Thyroid gland (tissue), 4 donors: ENCODE results near the gene DHRS7B. TPM values are rescaled to one million over a fixed set of nuclear protein-coding genes. Genes with fewer than 3 reads are reported as not detected.
"Not testable (repeated sequence)": the region's sequence is repeated elsewhere in the genome, so short reads cannot be mapped to it uniquely, and the experiment has no call there.

Experiments used
- DNase-seq, 2 donors: peaks; one replicate each; pipeline ENCODE4 v3.0.0-alpha.2; 2019
- H3K27ac ChIP-seq, 3 donors: fragments of 200-600 bp; sonication (generic); 1 replicate in 2 of 3; 2 replicates in 1 of 3; pipeline ENCODE4 v1.5.1; 2016 to 2019; ENCODE audit warnings: mild to moderate bottlenecking in 1 of 3, moderate library complexity in 1 of 3
- H3K27me3 ChIP-seq: fragments of 200-600 bp; sonication (generic); one replicate; pipeline ENCODE4 v1.5.1; 2019
- H3K36me3 ChIP-seq, 2 donors: fragments of 200-600 bp; sonication (generic); one replicate each; pipeline ENCODE4 v1.5.1; 2016 to 2019
- H3K4me1 ChIP-seq, 2 donors: fragments of 200-600 bp; sonication (generic); one replicate each; pipeline ENCODE4 v1.5.1; 2017 to 2019
- H3K4me3 ChIP-seq, 3 donors: fragments of 200-600 bp; sonication (generic); replicated peaks in 1 of 3; 1 replicate in 2 of 3; 2 replicates in 1 of 3; pipeline ENCODE4 v1.5.1; 2016; ENCODE audit warnings: mild to moderate bottlenecking in 1 of 3
- H3K9me3 ChIP-seq: fragments of 200-600 bp; sonication (generic); one replicate; pipeline ENCODE4 v1.5.1; 2017
- POLR2A ChIP-seq, 2 donors: fragments of 450-650 bp; IDR thresholded peaks; one replicate each; pipeline ENCODE4 v1.6.1; 2017; ENCODE audit warnings: antibody characterized with exemption in 2 of 2, mild to moderate bottlenecking in 2 of 2, moderate library complexity in 1 of 2
- WGBS, 2 donors: methylation state at CpG; one replicate each; pipeline ENCODE4 v1.1.5; 2017; 5-methylcytosine and 5-hydroxymethylcytosine counted together
- intact Hi-C: fragments of 100-400 bp; cut with DNase I; formaldehyde crosslinking; loops from one replicate; pipeline ENCODE4 v1.15.1; 2023
- total RNA-seq, 4 donors: library from RNA; depleted of rRNA; stranded (reverse); fragments of >200 nt; gene quantifications; one replicate each; pipeline ENCODE4 v1.2.3, GENCODE V29; 2016
- TF ChIP-seq, protein P1 (sequence below), 6 experiments: fragments of 200-600 bp in 3 of 6; fragments of 450-650 bp in 3 of 6; sonication (generic) in 3 of 6; IDR thresholded peaks; one replicate each; pipeline ENCODE4 v1.5.1; 2016 to 2019; ENCODE audit warnings: antibody characterized with exemption in 6 of 6, mild to moderate bottlenecking in 2 of 6, inconsistent platforms in 1 of 6, moderate library complexity in 1 of 6

The DHRS7B gene
- total RNA-seq, 4 donors from 2014 or later, result 34.1 to 74.1 (median 57.1) TPM

DNA sequence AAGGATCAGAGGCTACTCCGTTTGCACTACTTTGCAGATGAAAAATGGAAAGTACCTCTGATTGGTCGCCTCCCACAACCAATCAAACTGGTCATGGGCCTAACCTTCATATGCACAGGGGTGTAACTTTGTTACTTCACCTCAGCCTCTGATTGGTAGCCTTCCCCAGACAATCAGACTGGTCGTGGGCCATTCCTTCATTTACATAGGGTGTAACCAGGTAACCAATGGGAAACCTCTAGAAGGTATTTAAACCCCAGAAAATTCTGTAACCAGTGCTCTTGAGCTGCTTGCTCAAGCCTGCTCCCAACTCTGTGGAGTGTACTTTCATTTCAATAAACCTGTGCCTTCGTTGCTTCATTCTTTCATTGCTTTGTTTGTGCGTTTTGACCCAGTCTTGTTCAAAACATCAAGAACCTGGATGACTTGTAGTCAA, 44.7 kb upstream of the DHRS7B start:
- no peak overlapping the region for H3K4me3 ChIP-seq
- no peaks in the 10 kb centered on the region for H3K4me1 ChIP-seq
- H3K9me3 ChIP-seq, result no peaks in the 10 kb centered on the region
- DNase-seq, result no peak
- H3K27me3 ChIP-seq, result no peaks in the 10 kb centered on the region
- TF ChIP-seq, protein P1, sequence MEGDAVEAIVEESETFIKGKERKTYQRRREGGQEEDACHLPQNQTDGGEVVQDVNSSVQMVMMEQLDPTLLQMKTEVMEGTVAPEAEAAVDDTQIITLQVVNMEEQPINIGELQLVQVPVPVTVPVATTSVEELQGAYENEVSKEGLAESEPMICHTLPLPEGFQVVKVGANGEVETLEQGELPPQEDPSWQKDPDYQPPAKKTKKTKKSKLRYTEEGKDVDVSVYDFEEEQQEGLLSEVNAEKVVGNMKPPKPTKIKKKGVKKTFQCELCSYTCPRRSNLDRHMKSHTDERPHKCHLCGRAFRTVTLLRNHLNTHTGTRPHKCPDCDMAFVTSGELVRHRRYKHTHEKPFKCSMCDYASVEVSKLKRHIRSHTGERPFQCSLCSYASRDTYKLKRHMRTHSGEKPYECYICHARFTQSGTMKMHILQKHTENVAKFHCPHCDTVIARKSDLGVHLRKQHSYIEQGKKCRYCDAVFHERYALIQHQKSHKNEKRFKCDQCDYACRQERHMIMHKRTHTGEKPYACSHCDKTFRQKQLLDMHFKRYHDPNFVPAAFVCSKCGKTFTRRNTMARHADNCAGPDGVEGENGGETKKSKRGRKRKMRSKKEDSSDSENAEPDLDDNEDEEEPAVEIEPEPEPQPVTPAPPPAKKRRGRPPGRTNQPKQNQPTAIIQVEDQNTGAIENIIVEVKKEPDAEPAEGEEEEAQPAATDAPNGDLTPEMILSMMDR (IDR thresholded peaks at IDR 0.05), result no peak
- no peak for TF ChIP-seq POLR2A (IDR thresholded peaks at IDR 0.05)
- no peak overlapping the region for H3K27ac ChIP-seq
- WGBS, 2 donors, result 81 to 85% methylated on average over 5 of the region's 5 CpGs
- intact Hi-C loops, result no loop called here
- H3K36me3 ChIP-seq, result no peaks in the 10 kb centered on the region

DNA sequence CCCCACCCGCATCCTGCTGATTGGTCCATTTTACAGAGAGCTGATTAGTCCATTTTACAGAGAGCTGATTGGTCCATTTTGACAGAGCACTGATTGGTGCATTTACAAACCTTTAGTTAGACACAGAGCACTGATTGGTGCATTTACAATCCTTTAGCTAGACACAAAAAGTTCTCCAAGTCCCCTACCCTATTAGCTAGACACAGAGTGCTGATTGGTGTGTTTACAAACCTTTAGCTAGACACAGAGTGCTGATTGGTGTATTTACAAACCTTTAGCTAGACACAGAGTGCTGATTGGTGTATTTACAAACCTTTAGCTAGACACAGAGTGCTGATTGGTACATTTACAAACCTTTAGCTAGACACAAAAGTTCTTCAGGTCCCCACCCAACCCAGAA, 41.5 kb upstream of the DHRS7B start:
- H3K27me3 ChIP-seq, H3K36me3 ChIP-seq, DNase-seq, H3K27ac ChIP-seq, H3K4me1 ChIP-seq, H3K9me3 ChIP-seq, H3K4me3 ChIP-seq, intact Hi-C loops: not testable (repeated sequence)
- WGBS, 2 donors, result 94 to 100% methylated on average over 1 of the region's 1 CpG

DNA sequence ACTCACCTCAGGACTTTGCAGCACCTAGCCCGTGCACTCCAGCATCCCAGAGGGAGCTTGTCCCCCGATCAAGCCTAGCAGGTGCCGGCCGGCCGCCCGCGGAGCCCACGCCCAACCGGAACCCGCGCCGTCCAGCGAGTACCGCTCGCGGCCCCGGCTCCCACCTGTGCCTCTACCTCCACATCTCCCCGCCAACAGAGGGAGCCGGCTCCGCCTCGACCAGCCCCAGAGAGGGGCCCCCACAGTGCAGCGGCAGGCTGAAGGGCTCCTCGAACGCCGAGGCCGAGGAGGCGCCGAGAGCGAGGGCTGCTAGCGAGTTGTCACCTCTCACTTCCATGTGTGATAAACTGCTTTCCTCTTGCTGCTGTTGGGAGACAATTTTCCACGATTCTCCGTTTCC, 41.1 kb upstream of the DHRS7B start:
- Histone ChIP-seq H3K4me3 (no peak overlapping the region), H3K9me3 (no peaks in the 10 kb centered on the region), H3K27ac (no peak overlapping the region), H3K27me3 (no peaks in the 10 kb centered on the region), H3K36me3 (no peaks in the 10 kb centered on the region), H3K4me1 (no peaks in the 10 kb centered on the region)
- 82 to 95% methylated on average over 32 of the region's 32 CpGs for WGBS, 2 donors
- no peak for DNase-seq
- TF ChIP-seq POLR2A (IDR thresholded peaks at IDR 0.05), result no peak
- TF ChIP-seq, protein P1 (IDR thresholded peaks at IDR 0.05), result no peak
- intact Hi-C loops, result no loop called here

DNA sequence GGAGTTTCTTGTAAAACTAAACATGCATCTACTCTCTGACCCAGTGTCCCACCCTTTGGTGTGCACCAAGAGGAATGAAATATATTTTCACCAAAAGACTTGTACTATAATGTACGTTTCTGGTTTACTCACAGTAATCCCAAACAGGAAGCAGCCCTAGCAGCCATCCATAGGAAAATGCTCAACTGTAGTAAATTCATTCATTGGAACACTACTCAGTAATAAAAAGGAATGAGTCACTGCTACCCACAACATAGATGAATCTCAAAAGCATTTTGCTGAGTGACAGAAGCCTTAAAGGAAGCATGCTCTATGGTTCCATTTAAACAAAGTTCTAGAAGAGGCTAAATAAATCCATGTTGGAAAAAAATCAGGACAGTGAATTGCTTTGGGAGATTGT, 37.6 kb upstream of the DHRS7B start:
- intact Hi-C loops, result no loop called here
- DNase-seq, result no peak
- Histone ChIP-seq H3K36me3 (no peaks in the 10 kb centered on the region), H3K4me1 (no peaks in the 10 kb centered on the region), H3K27me3 (no peaks in the 10 kb centered on the region), H3K27ac (no peak overlapping the region), H3K9me3 (no peaks in the 10 kb centered on the region), H3K4me3 (no peak overlapping the region)
- TF ChIP-seq POLR2A (IDR thresholded peaks at IDR 0.05), result no peak
- TF ChIP-seq, protein P1 (IDR thresholded peaks at IDR 0.05), result no peak
- 89 to 100% methylated on average over 1 of the region's 1 CpG for WGBS, 2 donors

DNA sequence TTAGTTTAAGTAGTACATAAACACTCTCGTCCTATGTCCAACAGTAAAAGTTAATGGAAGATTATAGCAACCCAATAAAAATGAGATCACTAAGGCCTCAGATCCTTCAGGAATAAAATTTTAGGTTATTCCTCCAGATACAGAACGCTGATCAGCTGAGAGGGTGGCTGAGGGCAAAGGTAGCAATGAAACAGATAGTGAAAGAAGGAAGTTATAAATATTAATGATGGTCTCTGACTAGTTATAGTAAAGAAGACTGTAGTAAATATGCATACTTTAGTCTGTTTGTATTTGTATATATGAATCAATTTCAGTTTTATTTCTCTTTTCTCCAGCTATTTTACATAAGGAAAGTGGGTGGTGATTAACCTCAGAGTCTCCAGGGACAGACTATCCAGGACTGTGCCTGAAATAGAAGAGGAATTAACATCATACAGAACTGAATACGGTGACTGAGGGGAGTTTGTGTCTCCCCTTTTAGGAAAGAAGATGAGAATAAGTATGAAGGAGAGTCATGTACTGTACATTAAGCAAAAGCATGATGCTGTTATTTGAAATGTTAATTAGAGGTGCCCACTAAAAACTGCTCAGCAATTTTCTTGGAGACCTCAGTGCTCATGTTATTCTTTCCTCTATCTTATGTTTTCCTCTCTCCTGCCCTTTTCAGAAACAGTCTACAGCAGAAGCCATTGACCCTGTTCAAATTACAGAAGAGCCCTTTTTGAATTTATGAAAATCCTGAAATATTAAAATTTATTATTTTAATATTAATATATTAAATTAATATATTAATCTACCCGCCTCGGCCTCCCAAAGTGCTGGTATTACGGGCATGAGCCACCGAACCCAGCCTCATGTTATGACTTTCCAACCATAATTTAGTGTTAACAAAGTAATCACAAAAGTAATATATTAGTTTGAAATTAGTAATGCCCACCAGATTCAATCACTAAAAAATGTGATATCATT, 36.5 kb upstream of the DHRS7B start:
- no peaks in the 10 kb centered on the region for H3K36me3 ChIP-seq
- intact Hi-C loops, result no loop called here
- no peak overlapping the region for H3K4me3 ChIP-seq
- 87 to 88% methylated on average over 7 of the region's 7 CpGs for WGBS, 2 donors
- TF ChIP-seq POLR2A (IDR thresholded peaks at IDR 0.05), result no peak
- TF ChIP-seq, protein P1 (IDR thresholded peaks at IDR 0.05), result no peak
- no peaks in the 10 kb centered on the region for H3K9me3 ChIP-seq
- H3K4me1 ChIP-seq, result no peaks in the 10 kb centered on the region
- no peak overlapping the region for H3K27ac ChIP-seq
- H3K27me3 ChIP-seq, result no peaks in the 10 kb centered on the region
- no peak for DNase-seq
